Uterus (tissue), 4 donors: Measurements from ENCODE around the gene NEDD4L. TPM values are rescaled to one million over a fixed set of nuclear protein-coding genes. Genes with fewer than 3 reads are reported as not detected.

Experiments used
- DNase-seq, 2 donors: peaks; one replicate each; pipeline ENCODE4 v3.0.0-alpha.2; 2019 to 2020
- H3K27ac ChIP-seq, 2 donors: fragments of 200-600 bp; sonication (generic); 1 replicate in 1 of 2; 2 replicates in 1 of 2; pipeline ENCODE4 v1.5.1; 2016 to 2018
- H3K27me3 ChIP-seq, 2 donors: fragments of 200-600 bp; sonication (generic); one replicate each; pipeline ENCODE4 v1.5.1; 2018 to 2019; ENCODE audit warnings: control low read depth in 1 of 2
- H3K36me3 ChIP-seq, 2 donors: fragments of 200-600 bp; sonication (generic); one replicate each; pipeline ENCODE4 v1.5.1; 2019; ENCODE audit warnings: control low read depth in 1 of 2
- H3K4me1 ChIP-seq, 2 donors: fragments of 200-600 bp; sonication (generic); one replicate each; pipeline ENCODE4 v1.5.1; 2018 to 2019; ENCODE audit warnings: control low read depth in 1 of 2
- H3K4me3 ChIP-seq, 2 donors: fragments of 200-600 bp; sonication (generic); 1 replicate in 1 of 2; 2 replicates in 1 of 2; pipeline ENCODE4 v1.5.1; 2018 to 2019; ENCODE audit warnings: mild to moderate bottlenecking in 1 of 2
- H3K9me3 ChIP-seq, 2 donors: fragments of 200-600 bp; sonication (generic); one replicate each; pipeline ENCODE4 v1.5.1; 2019; ENCODE audit warnings: control low read depth in 1 of 2
- CTCF ChIP-seq, 4 experiments: fragments of 200-600 bp in 2 of 4; fragments of 450-650 bp in 2 of 4; sonication (generic) in 2 of 4; IDR thresholded peaks; one replicate each; pipeline ENCODE4 v1.5.1; 2016 to 2019; ENCODE audit warnings: antibody characterized with exemption in 4 of 4, mild to moderate bottlenecking in 2 of 4, moderate library complexity in 1 of 4
- POLR2A ChIP-seq, 2 donors: fragments of 450-650 bp; IDR thresholded peaks; one replicate each; pipeline ENCODE4 v1.6.1; 2016; ENCODE audit warnings: antibody characterized with exemption in 2 of 2, mild to moderate bottlenecking in 1 of 2, moderate library complexity in 1 of 2
- intact Hi-C: fragments of 100-400 bp; cut with DNase I; formaldehyde crosslinking; loops from one replicate; pipeline ENCODE4 v1.15.1; 2023; ENCODE audit warnings: low total_unique reads
- total RNA-seq, 4 donors: library from RNA; depleted of rRNA in 3 of 4; stranded (reverse); fragments of >200 nt in 3 of 4; gene quantifications; one replicate each; pipeline versions ENCODE4 v1.1.0 to v1.2.4, GENCODE V29; 2014 to 2023
- donor health status: DM: yes; HTN: yes; CAD: no.

NEDD4L gene
- total RNA-seq, 4 donors from 2014 or later = 6.2 to 45.9 (median 32.3) TPM

DNA sequence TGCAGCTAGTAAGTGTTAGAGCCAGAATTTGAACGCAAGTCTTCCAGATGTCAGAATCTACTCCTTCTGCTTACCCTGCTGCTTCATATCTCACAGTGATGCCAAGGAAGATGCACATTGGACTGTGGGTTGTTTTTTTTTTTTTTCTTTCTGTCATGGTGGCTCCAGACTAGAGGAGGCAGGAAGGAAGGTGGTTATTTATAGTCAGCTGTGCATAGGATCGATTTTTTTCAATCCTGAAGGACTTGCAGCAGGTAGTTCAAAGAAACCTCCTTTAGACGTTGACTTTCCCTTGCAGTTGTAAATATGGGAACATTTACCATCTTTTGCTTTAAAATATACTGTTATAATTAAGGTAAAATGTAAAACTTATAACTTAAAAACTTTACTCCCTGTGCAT lies 17.3 kb downstream of the NEDD4L start:
- no peak for DNase-seq
- intact Hi-C loops = no loop called here
- no peaks in the 10 kb centered on the region for H3K27me3 ChIP-seq
- no peaks in the 10 kb centered on the region for H3K36me3 ChIP-seq
- H3K4me1 ChIP-seq = no peaks in the 10 kb centered on the region
- no peak for TF ChIP-seq CTCF (IDR thresholded peaks at IDR 0.05)
- TF ChIP-seq POLR2A (IDR thresholded peaks at IDR 0.05) = no peak
- no peak overlapping the region for H3K27ac ChIP-seq
- no peaks in the 10 kb centered on the region for H3K9me3 ChIP-seq
- no peak overlapping the region for H3K4me3 ChIP-seq

DNA sequence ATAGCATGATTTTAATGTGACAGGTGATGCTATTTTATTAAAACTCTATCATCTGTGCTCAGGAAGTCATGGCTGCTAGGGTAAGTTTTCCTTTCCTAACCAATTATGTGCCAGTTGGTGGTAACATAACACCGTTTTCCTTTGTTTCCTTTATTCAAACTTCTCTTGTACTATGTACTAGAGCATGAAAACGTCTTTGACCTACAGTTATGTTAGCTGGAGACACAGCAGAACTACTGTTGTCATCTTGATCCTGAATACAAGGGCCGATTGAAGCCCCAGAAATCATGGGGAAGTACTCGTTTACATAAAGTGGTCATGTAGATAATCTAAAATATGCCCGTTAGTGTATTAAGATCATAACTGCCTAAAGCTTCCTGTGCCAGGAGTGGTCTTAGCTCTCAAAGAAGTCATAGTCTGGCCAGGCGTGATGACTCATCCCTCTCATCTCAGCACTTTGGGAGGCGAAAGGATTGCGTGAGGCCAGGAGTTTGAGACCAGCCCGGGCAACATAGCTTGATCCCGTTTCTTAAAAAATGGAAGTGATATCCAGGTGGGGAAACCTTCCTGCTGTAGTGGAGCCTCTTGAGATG lies 20.5 kb downstream of the NEDD4L start:
- no peak overlapping the region for H3K4me3 ChIP-seq
- no peak overlapping the region for H3K27ac ChIP-seq
- H3K36me3 ChIP-seq = no peaks in the 10 kb centered on the region
- DNase-seq = no peak
- no peaks in the 10 kb centered on the region for H3K4me1 ChIP-seq
- H3K9me3 ChIP-seq = no peaks in the 10 kb centered on the region
- intact Hi-C loops = no loop called here
- H3K27me3 ChIP-seq = no peaks in the 10 kb centered on the region
- TF ChIP-seq POLR2A (IDR thresholded peaks at IDR 0.05) (no peak), CTCF (IDR thresholded peaks at IDR 0.05) (no peak)

DNA sequence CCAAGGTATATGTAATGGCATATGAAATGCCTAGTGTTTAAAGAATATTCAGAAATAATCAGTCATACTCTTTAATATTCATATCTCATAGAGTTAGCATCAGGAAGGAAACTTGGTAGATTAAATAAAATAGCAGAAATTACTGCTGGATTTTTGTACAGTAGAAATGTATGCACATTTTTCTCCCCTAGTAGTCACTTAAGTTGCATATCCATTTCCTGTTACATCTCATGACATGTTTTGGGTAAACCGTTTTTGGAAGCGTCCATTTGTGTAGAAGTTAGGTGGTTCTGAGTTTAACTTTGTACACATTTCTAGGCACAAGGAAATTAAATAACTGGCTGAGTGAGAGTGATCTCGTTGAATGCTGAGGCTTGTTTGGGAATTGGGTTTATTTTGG lies 21.9 kb downstream of the NEDD4L start:
- Histone ChIP-seq H3K27me3 (no peaks in the 10 kb centered on the region), H3K9me3 (no peaks in the 10 kb centered on the region), H3K36me3 (no peaks in the 10 kb centered on the region), H3K4me3 (no peak overlapping the region), H3K27ac (no peak overlapping the region), H3K4me1 (no peaks in the 10 kb centered on the region)
- TF ChIP-seq CTCF (IDR thresholded peaks at IDR 0.05) (no peak), POLR2A (IDR thresholded peaks at IDR 0.05) (no peak)
- DNase-seq = no peak
- intact Hi-C loops = no loop called here

DNA sequence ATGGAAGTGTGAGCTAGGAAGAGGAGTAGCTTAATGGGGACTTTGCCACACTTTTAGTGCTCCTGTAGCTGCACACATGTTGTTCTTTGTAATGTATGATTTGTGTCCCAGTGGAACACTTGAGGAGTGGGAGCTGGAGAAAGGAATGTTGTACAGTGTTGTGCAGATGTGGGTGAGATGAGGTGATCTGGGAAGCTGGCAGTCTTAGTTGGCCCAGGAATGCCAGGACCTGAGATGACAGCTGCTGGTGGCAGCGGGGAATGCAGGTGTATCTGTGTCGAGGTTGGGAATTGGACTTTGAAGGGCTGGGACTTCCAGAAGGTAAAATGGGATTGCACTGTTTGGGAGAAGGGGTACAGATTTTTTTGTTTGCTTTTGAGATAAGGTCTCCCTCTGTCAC lies 23.6 kb downstream of the NEDD4L start:
- Histone ChIP-seq H3K27ac (no peak overlapping the region), H3K4me1 (no peaks in the 10 kb centered on the region), H3K27me3 (no peaks in the 10 kb centered on the region), H3K36me3 (no peaks in the 10 kb centered on the region), H3K9me3 (no peaks in the 10 kb centered on the region), H3K4me3 (no peak overlapping the region)
- DNase-seq = no peak
- TF ChIP-seq CTCF (IDR thresholded peaks at IDR 0.05) (no peak), POLR2A (IDR thresholded peaks at IDR 0.05) (no peak)
- intact Hi-C loops = no loop called here

DNA sequence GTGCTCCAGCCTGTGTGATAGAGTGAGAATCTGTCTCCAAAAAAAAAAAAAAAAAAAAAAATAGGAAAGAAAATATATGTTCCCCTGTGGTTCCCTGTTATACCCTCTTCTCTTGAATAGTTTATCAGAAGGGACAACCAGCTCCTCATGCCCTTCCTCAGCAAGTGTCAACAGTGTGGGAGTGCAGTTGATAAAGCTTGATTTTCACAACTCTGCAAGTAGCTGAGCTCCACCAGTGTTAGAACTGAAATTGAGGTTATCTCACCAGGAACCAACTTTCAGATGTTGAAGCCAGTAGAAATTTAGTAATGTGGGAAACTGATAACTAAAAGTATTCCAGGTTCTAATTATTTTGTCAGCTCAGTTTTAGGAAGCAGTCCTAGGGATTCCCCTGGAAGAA lies 25.1 kb downstream of the NEDD4L start:
- no peak overlapping the region for H3K27ac ChIP-seq
- H3K4me3 ChIP-seq = no peak overlapping the region
- no peaks in the 10 kb centered on the region for H3K27me3 ChIP-seq
- no peak for TF ChIP-seq CTCF (IDR thresholded peaks at IDR 0.05)
- no peak for TF ChIP-seq POLR2A (IDR thresholded peaks at IDR 0.05)
- no peaks in the 10 kb centered on the region for H3K36me3 ChIP-seq
- H3K4me1 ChIP-seq = no peaks in the 10 kb centered on the region
- DNase-seq = no peak
- no peaks in the 10 kb centered on the region for H3K9me3 ChIP-seq
- intact Hi-C loops = no loop called here
